ENCODE results near the gene HMMR. TPM values are rescaled to one million over a fixed set of nuclear protein-coding genes. Genes with fewer than 3 reads are reported as not detected.
A peak's percentile ranks its signal among the peaks of the same experiment; 100 is the strongest.
"Not testable (repeated sequence)": the region's sequence is repeated elsewhere in the genome, so short reads cannot be mapped to it uniquely, and the experiment has no call there.

HMMR gene
- total and polyA plus RNA-seq, 9 of the 15 experiments (the other 6 are each of a cell fraction or from before 2014, with no cell fraction given): 74.9 to 133 (median 90.8) TPM

- FAIRE-seq; H3K9me1 ChIP-seq (ENCODE audit: control insufficient read depth, insufficient read depth, low read length); CTCF ChIA-PET (ENCODE audit: low intra/inter-chr PET ratio); H3K9me3 ChIP-seq (replicated peaks; ENCODE audit: control insufficient read depth, insufficient read depth, low read depth, low read length); BruUV-seq (replicated peaks); intact Hi-C loops (cut with micrococcal nuclease); H3K4me1 ChIP-seq (replicated peaks in 1 of 2; ENCODE audit: control insufficient read depth in 2 of 2, insufficient read depth in 2 of 2, low read length in 2 of 2); ATAC-seq; H3K27ac ChIP-seq (ENCODE audit: extremely low read depth, low read depth, low read length); DNase-seq (ENCODE audit: extremely low read depth in 1 of 4, low spot score in 3 of 4); in situ Hi-C loops (cut with MboI); H3K4me2 ChIP-seq (ENCODE audit: insufficient read depth, low read length); H3K4me3 ChIP-seq; H3K27me3 ChIP-seq (ENCODE audit: control insufficient read depth in 2 of 2, insufficient read depth in 2 of 2, low read length in 2 of 2); H2AFZ ChIP-seq (ENCODE audit: low read depth, low read length); H3K9ac ChIP-seq (ENCODE audit: insufficient read depth in 1 of 2, low read depth in 2 of 2, low read length in 2 of 2); H4K20me1 ChIP-seq (replicated peaks; ENCODE audit: control insufficient read depth, insufficient read depth, low read length); TF ChIP-seq MYBL2 (CRISPR knock-in tag; IDR thresholded peaks at IDR 0.05; ENCODE audit: borderline replicate concordance): not testable (repeated sequence)
- peaks cover 49% of the 10 kb centered on the region for H3K36me3 ChIP-seq (ENCODE audit: control insufficient read depth, insufficient read depth, low read length)
- 0 out of 2 replicates have a peak, but pooled peaks have one; percentile 72 for TF ChIP-seq CHAMP1 (IDR thresholded peaks at IDR 0.05)
- 0 out of 2 replicates have a peak, but pooled peaks have one; percentile 43 for TF ChIP-seq MYBL2 (IDR thresholded peaks at IDR 0.05; ENCODE audit: low read depth)
- TF ChIP-seq ZBTB33 (CRISPR knock-in tag; IDR thresholded peaks at IDR 0.05): peak; percentile 84
- POLR2A ChIA-PET: interaction anchor here (1.0 to 1.9 kb wide), 2 partner anchors 10 to 17 kb away, joined by 4 to 8 read pairs; no protein-coding TSS in a partner anchor
- H3K79me2 ChIP-seq (ENCODE audit: control insufficient read depth, insufficient read depth, low read length): peaks cover 53% of the 10 kb centered on the region
- WGBS (ENCODE audit: insufficient coverage, low coverage, missing lambda C conversion rate): 93% methylated on average over 11 of the region's 17 CpGs
Measured at GRCh38 chr5:163455406-163455805, 5.0 kb upstream of the HMMR start.

All from K562 (cell line).